Measurements from ENCODE around the gene FRMD4B.

DNA sequence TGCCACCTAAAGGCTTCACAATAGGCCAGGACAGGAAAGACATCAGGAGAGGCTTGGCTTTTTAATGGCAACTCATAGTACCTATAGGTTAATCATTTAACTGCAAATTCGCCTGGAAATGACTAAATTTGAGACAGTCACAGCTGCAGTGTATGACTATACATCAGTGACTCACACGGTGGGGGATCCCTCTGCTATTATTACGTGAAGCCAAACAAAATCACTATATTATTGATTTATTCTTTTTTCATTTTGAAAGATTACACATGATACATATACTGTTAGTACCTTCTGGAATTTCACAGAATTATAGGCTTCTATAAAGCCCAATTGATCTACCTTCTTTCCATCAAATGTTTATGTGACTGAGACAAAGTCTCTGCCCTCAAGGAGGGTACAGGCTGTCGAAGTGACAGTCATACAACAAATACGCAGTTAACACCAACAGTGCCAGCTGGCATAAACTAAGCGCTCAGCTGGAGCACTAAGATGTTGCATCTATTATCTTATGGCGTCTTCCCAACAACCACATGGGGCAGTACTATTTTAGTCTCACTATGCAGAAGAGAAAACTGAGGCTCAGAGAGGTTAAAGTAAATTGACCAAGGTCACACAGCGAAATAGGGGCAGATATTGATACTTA, 181.5 kb downstream of the FRMD4B start:
- TF ChIP-seq, protein P1, sequence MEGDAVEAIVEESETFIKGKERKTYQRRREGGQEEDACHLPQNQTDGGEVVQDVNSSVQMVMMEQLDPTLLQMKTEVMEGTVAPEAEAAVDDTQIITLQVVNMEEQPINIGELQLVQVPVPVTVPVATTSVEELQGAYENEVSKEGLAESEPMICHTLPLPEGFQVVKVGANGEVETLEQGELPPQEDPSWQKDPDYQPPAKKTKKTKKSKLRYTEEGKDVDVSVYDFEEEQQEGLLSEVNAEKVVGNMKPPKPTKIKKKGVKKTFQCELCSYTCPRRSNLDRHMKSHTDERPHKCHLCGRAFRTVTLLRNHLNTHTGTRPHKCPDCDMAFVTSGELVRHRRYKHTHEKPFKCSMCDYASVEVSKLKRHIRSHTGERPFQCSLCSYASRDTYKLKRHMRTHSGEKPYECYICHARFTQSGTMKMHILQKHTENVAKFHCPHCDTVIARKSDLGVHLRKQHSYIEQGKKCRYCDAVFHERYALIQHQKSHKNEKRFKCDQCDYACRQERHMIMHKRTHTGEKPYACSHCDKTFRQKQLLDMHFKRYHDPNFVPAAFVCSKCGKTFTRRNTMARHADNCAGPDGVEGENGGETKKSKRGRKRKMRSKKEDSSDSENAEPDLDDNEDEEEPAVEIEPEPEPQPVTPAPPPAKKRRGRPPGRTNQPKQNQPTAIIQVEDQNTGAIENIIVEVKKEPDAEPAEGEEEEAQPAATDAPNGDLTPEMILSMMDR (IDR thresholded peaks at IDR 0.05; ENCODE audit: borderline replicate concordance, extremely low read depth, low read length, poor library complexity, severe bottlenecking): no peak
- no peak for TF ChIP-seq EZH2 (IDR thresholded peaks at IDR 0.05; ENCODE audit: borderline replicate concordance, low read depth, low read length, severe bottlenecking)

All from DND-41 (cell line).